Measurements from ENCODE around the gene XRN2. TPM values are rescaled to one million over a fixed set of nuclear protein-coding genes. Genes with fewer than 3 reads are reported as not detected.

XRN2 gene
- total and polyA plus RNA-seq, 2 of the 13 experiments (the other 11 are each of a cell fraction or from before 2014, with no cell fraction given), result 90.3 to 171 TPM

DNA sequence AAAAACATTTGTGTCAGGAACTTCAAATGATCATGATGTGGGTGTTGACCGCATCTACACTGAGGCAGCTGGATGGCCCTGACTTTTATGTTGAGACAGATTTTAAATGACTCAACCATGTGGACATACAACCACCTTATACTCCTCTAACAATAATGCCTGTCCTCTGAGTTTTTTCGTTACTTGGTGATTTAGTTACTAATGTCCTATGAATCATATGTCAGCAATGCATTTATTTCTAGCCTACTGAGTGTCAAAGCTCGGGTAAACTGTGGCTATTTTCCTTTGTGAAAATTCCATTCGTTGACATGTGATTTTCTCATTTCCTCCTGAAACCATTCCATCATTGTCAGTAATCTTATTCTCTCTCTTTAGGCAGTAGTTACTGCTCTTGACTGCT, 133.1 kb downstream of the XRN2 start:
- H3K79me2 ChIP-seq (ENCODE audit: insufficient read depth, low read length), result no peaks in the 10 kb centered on the region
- no peaks in the 10 kb centered on the region for H3K36me3 ChIP-seq (replicated peaks in 1 of 2; ENCODE audit: control insufficient read depth in 1 of 2, insufficient read depth in 2 of 2, low read length in 2 of 2)
- no peak overlapping the region for H2AFZ ChIP-seq (ENCODE audit: low read length)
- no peak overlapping the region for H3K9ac ChIP-seq (ENCODE audit: insufficient read depth, low read depth, low read length)
- WGBS (ENCODE audit: low lambda C conversion rate), result 17% methylated on average over 4 of the region's 4 CpGs
- POLR2A ChIA-PET, result no interaction called here
- FAIRE-seq (no peak), ATAC-seq (no peak), DNase-seq (ENCODE audit: low spot score) (peak; percentile 13)
- H3K27me3 ChIP-seq (ENCODE audit: control insufficient read depth in 1 of 2, insufficient read depth in 2 of 2, low read length in 2 of 2), result peaks cover 0 to 21% of the 10 kb centered on the region in 2 experiments; a peak in 3 of 5 replicates
- no TSS peak for BruUV-seq (replicated peaks)
- CTCF ChIA-PET (ENCODE audit: low intra/inter-chr PET ratio, low total read pairs), result no interaction called here
- no peak overlapping the region for H3K4me2 ChIP-seq (ENCODE audit: low read depth, low read length)
- in situ Hi-C loops (cut with HindIII; ENCODE audit: extremely low pct_ligation_motif_present, low pct_unique_long_range_greater_than_20kb), result no loop called here
- H4K20me1 ChIP-seq (ENCODE audit: insufficient read depth, low read length), result no peaks in the 10 kb centered on the region
- TF ChIP-seq, protein P1, sequence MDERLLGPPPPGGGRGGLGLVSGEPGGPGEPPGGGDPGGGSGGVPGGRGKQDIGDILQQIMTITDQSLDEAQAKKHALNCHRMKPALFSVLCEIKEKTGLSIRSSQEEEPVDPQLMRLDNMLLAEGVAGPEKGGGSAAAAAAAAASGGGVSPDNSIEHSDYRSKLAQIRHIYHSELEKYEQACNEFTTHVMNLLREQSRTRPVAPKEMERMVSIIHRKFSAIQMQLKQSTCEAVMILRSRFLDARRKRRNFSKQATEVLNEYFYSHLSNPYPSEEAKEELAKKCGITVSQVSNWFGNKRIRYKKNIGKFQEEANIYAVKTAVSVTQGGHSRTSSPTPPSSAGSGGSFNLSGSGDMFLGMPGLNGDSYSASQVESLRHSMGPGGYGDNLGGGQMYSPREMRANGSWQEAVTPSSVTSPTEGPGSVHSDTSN (CRISPR knock-in tag; IDR thresholded peaks at IDR 0.05), result no peak
- no peaks in the 10 kb centered on the region for H3K9me3 ChIP-seq (ENCODE audit: low read length)
- no peak overlapping the region for H3K27ac ChIP-seq (ENCODE audit: extremely low read length, insufficient read depth, low read length)
- no peaks in the 10 kb centered on the region for H3K4me1 ChIP-seq (ENCODE audit: insufficient read depth, low read length)
- no peak overlapping the region for H3K4me3 ChIP-seq (replicated peaks in 1 of 3; ENCODE audit: insufficient read depth in 1 of 3, low read depth in 2 of 3, low read length in 3 of 3)
- intact Hi-C loops (cut with micrococcal nuclease; ENCODE audit: unreplicated experiment), result no loop called here

DNA sequence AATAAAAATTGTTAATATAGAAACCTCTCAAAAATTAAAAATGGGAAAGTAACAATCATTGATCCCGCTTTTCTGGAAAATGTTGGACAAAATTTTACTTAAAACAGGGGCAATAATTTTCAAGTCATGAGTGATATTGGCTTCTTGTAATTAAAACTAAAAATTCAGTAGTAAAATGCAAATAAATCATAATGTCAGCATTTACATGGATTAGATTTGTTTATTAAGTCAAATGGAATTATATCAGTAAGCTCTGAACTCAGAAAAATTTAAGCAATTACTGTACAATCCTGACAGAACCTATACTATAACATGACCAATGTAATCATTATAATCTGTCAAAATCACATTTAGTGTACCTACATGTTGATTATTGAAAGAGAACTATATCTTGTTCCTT, 134.1 kb downstream of the XRN2 start:
- WGBS (ENCODE audit: low lambda C conversion rate), result 32% methylated on average over 1 of the region's 1 CpG
- H3K27me3 ChIP-seq (ENCODE audit: control insufficient read depth in 1 of 2, insufficient read depth in 2 of 2, low read length in 2 of 2), result peaks cover 0 to 21% of the 10 kb centered on the region in 2 experiments; a peak in 3 of 5 replicates

More for the DNA sequence above, 134.1 kb downstream of the XRN2 start:
- in situ Hi-C loops (cut with HindIII; ENCODE audit: extremely low pct_ligation_motif_present, low pct_unique_long_range_greater_than_20kb), result no loop called here
- Histone ChIP-seq H3K4me3 (replicated peaks in 1 of 3; ENCODE audit: insufficient read depth in 1 of 3, low read depth in 2 of 3, low read length in 3 of 3) (no peak overlapping the region), H3K79me2 (ENCODE audit: insufficient read depth, low read length) (no peaks in the 10 kb centered on the region), H4K20me1 (ENCODE audit: insufficient read depth, low read length) (no peaks in the 10 kb centered on the region), H2AFZ (ENCODE audit: low read length) (no peak overlapping the region), H3K36me3 (replicated peaks in 1 of 2; ENCODE audit: control insufficient read depth in 1 of 2, insufficient read depth in 2 of 2, low read length in 2 of 2) (no peaks in the 10 kb centered on the region), H3K9ac (ENCODE audit: insufficient read depth, low read depth, low read length) (no peak overlapping the region), H3K4me2 (ENCODE audit: low read depth, low read length) (no peak overlapping the region), H3K9me3 (ENCODE audit: low read length) (no peaks in the 10 kb centered on the region), H3K4me1 (ENCODE audit: insufficient read depth, low read length) (no peaks in the 10 kb centered on the region), H3K27ac (ENCODE audit: extremely low read length, insufficient read depth, low read length) (no peak overlapping the region)
- DNase-seq (ENCODE audit: low spot score) (no peak), FAIRE-seq (no peak), ATAC-seq (no peak)
- intact Hi-C loops (cut with micrococcal nuclease; ENCODE audit: unreplicated experiment), result no loop called here
- POLR2A ChIA-PET, result no interaction called here
- BruUV-seq (replicated peaks), result no TSS peak
- TF ChIP-seq MAFK (conservative IDR thresholded peaks at IDR 0.05 in 1 of 2, IDR thresholded peaks at IDR 0.05 in 1 of 2; ENCODE audit: low read length in 2 of 2) (peak; percentile 18 to 50; a peak in 1 of 4 replicates), MAFF (IDR thresholded peaks at IDR 0.05; ENCODE audit: low read depth, low read length) (peak; percentile 61; the same call in 1 of the 2 replicates), ZNF556 (CRISPR knock-in tag; IDR thresholded peaks at IDR 0.05; ENCODE audit: borderline replicate concordance) (no peak)
- CTCF ChIA-PET (ENCODE audit: low intra/inter-chr PET ratio, low total read pairs), result no interaction called here

Data from HepG2 (cell line).